Panc1 (cell line): ENCODE data around the gene TMEM218. TPM values are rescaled to one million over a fixed set of nuclear protein-coding genes. Genes with fewer than 3 reads are reported as not detected.

ENCODE experiments used
- ATAC-seq: fragments of 200-7000 bp; cut with Tn5 transposase; 2 replicates; pipeline ENCODE4 v1.9.1; 2020; ENCODE audit warnings: mild to moderate bottlenecking, moderate library complexity
- BruUV-seq: library from RNA; stranded (reverse); fragments of 400-500 nt; replicated peaks from 2 replicates; lab custom pipeline; 2021; lab: Mats Ljungman, UMichigan
- CTCF ChIA-PET: fragments of 300-600 bp; sonication (Branson Sonifier 250); formaldehyde crosslinking; loops from one replicate; lab custom pipeline; 2022; ENCODE audit warnings: antibody characterized with exemption; lab: Charles Lee
- POLR2A ChIA-PET: fragments of 300-600 bp; sonication (Branson Sonifier 250); formaldehyde crosslinking; loops from one replicate; lab custom pipeline; 2022; ENCODE audit warnings: antibody characterized with exemption; lab: Charles Lee
- DNase-seq: peaks from one replicate; pipeline ENCODE4 v3.0.0-alpha.2; 2010; ENCODE audit warnings: low read depth, low spot score
- H3K27ac ChIP-seq: 2 replicates; pipeline ENCODE4 v1.5.1; 2011; ENCODE audit warnings: mild to moderate bottlenecking, low read length, inconsistent platforms
- H3K27me3 ChIP-seq: fragments of 200-500 bp; sonication (Bioruptor generic); 2 replicates; pipeline ENCODE4 v1.6.0; 2014; ENCODE audit warnings: low read length, inconsistent platforms; ENCODE audit not compliant: control insufficient read depth, insufficient read depth
- H3K36me3 ChIP-seq: fragments of 200-500 bp; sonication (Bioruptor generic); 2 replicates; pipeline ENCODE4 v1.5.1; 2014; ENCODE audit warnings: inconsistent platforms, mild to moderate bottlenecking, low read length, moderate library complexity; ENCODE audit not compliant: control insufficient read depth, insufficient read depth
- H3K4me1 ChIP-seq: 2 replicates; pipeline ENCODE4 v1.5.1; 2011; ENCODE audit warnings: inconsistent platforms, mild to moderate bottlenecking, low read length, moderate library complexity; ENCODE audit not compliant: control insufficient read depth, insufficient read depth
- H3K4me3 ChIP-seq, 2 experiments: 2 replicates each; pipeline ENCODE4 v1.5.1; 2011 to 2012; ENCODE audit warnings: low read depth in 2 of 2, low read length in 2 of 2, mild to moderate bottlenecking in 2 of 2, inconsistent platforms in 1 of 2, moderate library complexity in 1 of 2
- H3K9me3 ChIP-seq: fragments of 200-500 bp; sonication (Bioruptor generic); 2 replicates; pipeline ENCODE4 v1.5.1; 2014; ENCODE audit warnings: low read depth, mild to moderate bottlenecking, inconsistent platforms, low read length, moderate library complexity; ENCODE audit not compliant: control insufficient read depth, insufficient read depth
- POLR2AphosphoS5 ChIP-seq: IDR thresholded peaks from 2 replicates; pipeline ENCODE4 v1.6.1; 2012; ENCODE audit warnings: mild to moderate bottlenecking, low read depth, low read length, moderate library complexity
- REST ChIP-seq, 2 experiments: IDR thresholded peaks; 2 replicates each; pipeline ENCODE4 v1.6.1; 2011 to 2012; ENCODE audit warnings: low read depth in 2 of 2, control low read depth in 1 of 2, low read length in 1 of 2, mild to moderate bottlenecking in 1 of 2, moderate library complexity in 1 of 2; ENCODE audit not compliant: insufficient read depth in 1 of 2
- SIN3A ChIP-seq: IDR thresholded peaks from 2 replicates; pipeline ENCODE4 v1.6.1; 2012; ENCODE audit warnings: low read depth, mild to moderate bottlenecking, low read length, moderate library complexity, borderline replicate concordance; ENCODE audit not compliant: insufficient read depth
- TCF7L2 ChIP-seq: IDR thresholded peaks from 2 replicates; pipeline ENCODE4 v1.6.1; 2011; ENCODE audit warnings: mild to moderate bottlenecking, low read depth, low read length, inconsistent platforms
- in situ Hi-C: cut with HindIII; loops from 2 replicates; pipeline ENCODE4 v1.10.0; 2016; ENCODE audit warnings: low sequenced_read_pairs, low pct_unique_long_range_greater_than_20kb
- intact Hi-C: fragments of 100-400 bp; cut with micrococcal nuclease; formaldehyde crosslinking; loops from one replicate; pipeline ENCODE4 v1.10.0; 2022; ENCODE audit not compliant: unreplicated experiment
- total RNA-seq: library from RNA; stranded (reverse); gene quantifications from one replicate; pipeline ENCODE4 v1.2.1, GENCODE V29; 2021; ENCODE audit not compliant: unreplicated experiment
- TF ChIP-seq, protein P1 (sequence below): fragments of 450-650 bp; IDR thresholded peaks from 2 replicates; pipeline ENCODE4 v1.5.1; 2017; ENCODE audit warnings: mild to moderate bottlenecking

The TMEM218 gene
- total RNA-seq, 1 experiment from 2014 or later, result 26.8 TPM

- TF ChIP-seq REST (IDR thresholded peaks at IDR 0.05; ENCODE audit: insufficient read depth in 1 of 2, low read depth in 2 of 2, low read length in 1 of 2) (no peak), SIN3A (no peak), TCF7L2 (no peak), POLR2AphosphoS5 (no peak)
- TF ChIP-seq, protein P1, sequence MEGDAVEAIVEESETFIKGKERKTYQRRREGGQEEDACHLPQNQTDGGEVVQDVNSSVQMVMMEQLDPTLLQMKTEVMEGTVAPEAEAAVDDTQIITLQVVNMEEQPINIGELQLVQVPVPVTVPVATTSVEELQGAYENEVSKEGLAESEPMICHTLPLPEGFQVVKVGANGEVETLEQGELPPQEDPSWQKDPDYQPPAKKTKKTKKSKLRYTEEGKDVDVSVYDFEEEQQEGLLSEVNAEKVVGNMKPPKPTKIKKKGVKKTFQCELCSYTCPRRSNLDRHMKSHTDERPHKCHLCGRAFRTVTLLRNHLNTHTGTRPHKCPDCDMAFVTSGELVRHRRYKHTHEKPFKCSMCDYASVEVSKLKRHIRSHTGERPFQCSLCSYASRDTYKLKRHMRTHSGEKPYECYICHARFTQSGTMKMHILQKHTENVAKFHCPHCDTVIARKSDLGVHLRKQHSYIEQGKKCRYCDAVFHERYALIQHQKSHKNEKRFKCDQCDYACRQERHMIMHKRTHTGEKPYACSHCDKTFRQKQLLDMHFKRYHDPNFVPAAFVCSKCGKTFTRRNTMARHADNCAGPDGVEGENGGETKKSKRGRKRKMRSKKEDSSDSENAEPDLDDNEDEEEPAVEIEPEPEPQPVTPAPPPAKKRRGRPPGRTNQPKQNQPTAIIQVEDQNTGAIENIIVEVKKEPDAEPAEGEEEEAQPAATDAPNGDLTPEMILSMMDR, result no peak
- in situ Hi-C loops, result no loop called here
Measured at GRCh38 chr11:125079151-125079877, 32.1 kb downstream of the TMEM218 start.

GRCh38 chr11:125078516-125079140 is 32.8 kb downstream of the TMEM218 start:
- in situ Hi-C loops, result no loop called here

More at GRCh38 chr11:125079151-125079877, 32.1 kb downstream of the TMEM218 start:
- Histone ChIP-seq H3K9me3 (no peaks in the 10 kb centered on the region), H3K36me3 (no peaks in the 10 kb centered on the region), H3K27me3 (no peaks in the 10 kb centered on the region), H3K4me3 (no peak overlapping the region), H3K4me1 (no peaks in the 10 kb centered on the region), H3K27ac (no peak overlapping the region)
- no TSS peak for BruUV-seq
- ChIA-PET POLR2A (no interaction called here), CTCF (no interaction called here)
- intact Hi-C loops, result no loop called here
- DNase-seq (no peak), ATAC-seq (no peak)

More at GRCh38 chr11:125078516-125079140, 32.8 kb downstream of the TMEM218 start:
- no TSS peak for BruUV-seq
- POLR2A ChIA-PET, result no interaction called here
- CTCF ChIA-PET, result interaction anchor here (0.6 kb wide), 1 partner anchor 270 kb away, joined by 3 read pairs; no protein-coding TSS in a partner anchor
- Histone ChIP-seq H3K27me3 (no peaks in the 10 kb centered on the region), H3K4me3 (no peak overlapping the region), H3K9me3 (no peaks in the 10 kb centered on the region), H3K4me1 (no peaks in the 10 kb centered on the region), H3K36me3 (no peaks in the 10 kb centered on the region), H3K27ac (no peak overlapping the region)
- TF ChIP-seq REST (IDR thresholded peaks at IDR 0.05; ENCODE audit: insufficient read depth in 1 of 2, low read depth in 2 of 2, low read length in 1 of 2) (no peak), TCF7L2 (no peak), POLR2AphosphoS5 (no peak), SIN3A (no peak)
- TF ChIP-seq, protein P1, result no peak
- DNase-seq (no peak), ATAC-seq (no peak)
- intact Hi-C loops, result no loop called here
